Right lobe of liver (tissue), 6 donors: ENCODE measurements around the gene PRICKLE1. TPM values are rescaled to one million over a fixed set of nuclear protein-coding genes. Genes with fewer than 3 reads are reported as not detected.
A peak's percentile ranks its signal among the peaks of the same experiment; 100 is the strongest.

Source experiments
- ATAC-seq, 4 donors: fragments of 200-7000 bp; cut with Tn5 transposase; one replicate each; pipeline ENCODE4 v1.9.1; 2020; ENCODE audit warnings: mild to moderate bottlenecking in 4 of 4, moderate library complexity in 4 of 4
- DNase-seq, 3 donors: peaks; one replicate each; pipeline ENCODE4 v3.0.0-alpha.2; 2020
- H3K27ac ChIP-seq, 3 donors: fragments of 200-600 bp; one replicate each; pipeline ENCODE4 v1.8.0; 2022
- H3K27me3 ChIP-seq, 2 donors: fragments of 200-600 bp; one replicate each; pipeline ENCODE4 v1.8.0; 2022
- H3K36me3 ChIP-seq, 4 donors: fragments of 200-600 bp; sonication (generic) in 1 of 4; one replicate each; pipeline versions ENCODE4 v1.5.1 to v1.8.0; 2017 to 2022; ENCODE audit warnings: control low read depth in 1 of 4
- H3K4me1 ChIP-seq, 4 donors: fragments of 200-600 bp; sonication (generic) in 1 of 4; one replicate each; pipeline versions ENCODE4 v1.5.1 to v1.8.0; 2017 to 2022; ENCODE audit warnings: control low read depth in 1 of 4
- H3K4me3 ChIP-seq, 3 donors: fragments of 200-600 bp; one replicate each; pipeline ENCODE4 v1.8.0; 2022
- H3K9me3 ChIP-seq, 4 donors: fragments of 200-600 bp; sonication (generic) in 1 of 4; one replicate each; pipeline versions ENCODE4 v1.5.1 to v1.8.0; 2017 to 2022; ENCODE audit warnings: control low read depth in 1 of 4
- POLR2A ChIP-seq: fragments of 450-650 bp; IDR thresholded peaks from one replicate; pipeline ENCODE4 v1.6.1; 2017; ENCODE audit warnings: antibody characterized with exemption, mild to moderate bottlenecking
- WGBS: methylation state at CpG from one replicate; pipeline ENCODE4 v1.1.6; 2018; ENCODE audit warnings: low coverage, low lambda C conversion rate; ENCODE audit not compliant: insufficient coverage; ENCODE audit errors: missing lambda C conversion rate; 5-methylcytosine and 5-hydroxymethylcytosine counted together
- intact Hi-C, 2 donors: fragments of 100-400 bp; cut with DNase I; formaldehyde crosslinking; loops; one replicate each; pipeline versions ENCODE4 v1.11.2 to v1.14.1; 2022
- total RNA-seq, 6 experiments: library from RNA; depleted of rRNA in 2 of 6; stranded (reverse); fragments of >200 nt in 2 of 6; fragmentation: NEBNext Ultra II Directional in 3 of 6; extraction: Animal tissue kit (Norgen Biotek cat#: 25700) in 3 of 6; gene quantifications; one replicate each; pipeline versions ENCODE4 v1.1.0 to v1.2.4, GENCODE V29; 2016 to 2023
- TF ChIP-seq, protein P1 (sequence below), 4 donors: fragments of 200-600 bp in 3 of 4; fragments of 450-650 bp in 1 of 4; IDR thresholded peaks; one replicate each; pipeline versions ENCODE4 v1.5.1 to v1.8.0; 2016 to 2022; ENCODE audit warnings: antibody characterized with exemption in 4 of 4, mild to moderate bottlenecking in 2 of 4
- donor health status: DM: no; HTN: yes; CAD: no.
- donor health status: DM: no; HTN: no; CAD: no.
- donor health status: DM: no; HTN: no; CAD: no.
- donor health status: DM: no; HTN: yes; CAD: no.
- donor health status: DM: no; HTN: yes; CAD: no.

Gene PRICKLE1
- total RNA-seq, 6 experiments from 2014 or later, result 0.79 to 2.9 (median 1.1) TPM

DNA sequence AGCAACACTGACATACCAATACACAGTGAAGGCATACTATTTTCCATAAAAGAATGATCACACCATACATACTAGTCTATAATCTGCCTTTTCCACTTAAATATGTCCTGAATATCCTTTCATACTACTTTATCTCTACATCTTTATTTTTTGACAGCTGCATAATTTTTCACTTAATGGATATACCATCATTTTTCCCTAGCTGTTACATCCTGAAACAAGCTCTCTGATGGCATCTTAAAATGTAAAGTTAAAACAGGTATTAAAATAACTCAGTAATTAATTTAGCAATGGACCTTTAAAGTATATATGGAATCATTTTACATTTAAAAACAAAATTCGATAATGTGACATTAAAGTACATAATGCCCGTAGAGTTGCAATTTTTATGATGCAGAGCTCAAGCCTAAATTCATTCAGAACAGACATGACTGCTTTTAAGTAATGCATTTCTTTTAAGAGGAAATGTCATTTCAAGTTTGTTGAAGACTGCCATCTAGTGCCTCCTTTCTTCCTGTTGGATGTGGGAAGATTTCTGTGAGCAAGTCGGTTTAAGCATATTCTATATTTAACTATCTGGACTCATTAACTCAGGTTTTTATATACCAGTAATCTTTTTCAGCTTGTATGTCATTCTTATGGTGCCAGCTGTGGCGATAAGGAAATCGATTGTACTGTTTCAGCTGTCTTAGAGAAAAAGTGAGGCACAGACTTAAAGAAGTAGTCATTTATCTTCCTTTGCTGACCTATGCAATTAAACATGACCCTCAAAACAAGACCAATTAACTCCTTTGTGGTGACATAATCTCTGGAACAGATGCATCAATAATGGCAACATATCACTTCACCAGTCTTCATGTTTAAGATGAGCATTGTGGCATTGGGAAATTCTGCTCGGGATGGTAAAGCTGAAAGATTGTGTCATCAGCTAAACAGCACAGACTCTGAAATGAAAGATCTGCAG is 20.3 kb downstream of the PRICKLE1 start:
- intact Hi-C loops, result no loop called here
- TF ChIP-seq, protein P1, sequence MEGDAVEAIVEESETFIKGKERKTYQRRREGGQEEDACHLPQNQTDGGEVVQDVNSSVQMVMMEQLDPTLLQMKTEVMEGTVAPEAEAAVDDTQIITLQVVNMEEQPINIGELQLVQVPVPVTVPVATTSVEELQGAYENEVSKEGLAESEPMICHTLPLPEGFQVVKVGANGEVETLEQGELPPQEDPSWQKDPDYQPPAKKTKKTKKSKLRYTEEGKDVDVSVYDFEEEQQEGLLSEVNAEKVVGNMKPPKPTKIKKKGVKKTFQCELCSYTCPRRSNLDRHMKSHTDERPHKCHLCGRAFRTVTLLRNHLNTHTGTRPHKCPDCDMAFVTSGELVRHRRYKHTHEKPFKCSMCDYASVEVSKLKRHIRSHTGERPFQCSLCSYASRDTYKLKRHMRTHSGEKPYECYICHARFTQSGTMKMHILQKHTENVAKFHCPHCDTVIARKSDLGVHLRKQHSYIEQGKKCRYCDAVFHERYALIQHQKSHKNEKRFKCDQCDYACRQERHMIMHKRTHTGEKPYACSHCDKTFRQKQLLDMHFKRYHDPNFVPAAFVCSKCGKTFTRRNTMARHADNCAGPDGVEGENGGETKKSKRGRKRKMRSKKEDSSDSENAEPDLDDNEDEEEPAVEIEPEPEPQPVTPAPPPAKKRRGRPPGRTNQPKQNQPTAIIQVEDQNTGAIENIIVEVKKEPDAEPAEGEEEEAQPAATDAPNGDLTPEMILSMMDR (IDR thresholded peaks at IDR 0.05), result peak; percentile 41 to 63 (median 54)
- TF ChIP-seq POLR2A, result no peak
- Histone ChIP-seq H3K36me3 (no peaks in the 10 kb centered on the region), H3K27ac (no peak overlapping the region), H3K9me3 (no peaks in the 10 kb centered on the region), H3K27me3 (no peaks in the 10 kb centered on the region), H3K4me1 (no peaks in the 10 kb centered on the region), H3K4me3 (no peak overlapping the region)
- 8% methylated on average over 6 of the region's 6 CpGs for WGBS
- DNase-seq, result no peak
- peak; percentile 60 to 74 (median 68) for ATAC-seq

DNA sequence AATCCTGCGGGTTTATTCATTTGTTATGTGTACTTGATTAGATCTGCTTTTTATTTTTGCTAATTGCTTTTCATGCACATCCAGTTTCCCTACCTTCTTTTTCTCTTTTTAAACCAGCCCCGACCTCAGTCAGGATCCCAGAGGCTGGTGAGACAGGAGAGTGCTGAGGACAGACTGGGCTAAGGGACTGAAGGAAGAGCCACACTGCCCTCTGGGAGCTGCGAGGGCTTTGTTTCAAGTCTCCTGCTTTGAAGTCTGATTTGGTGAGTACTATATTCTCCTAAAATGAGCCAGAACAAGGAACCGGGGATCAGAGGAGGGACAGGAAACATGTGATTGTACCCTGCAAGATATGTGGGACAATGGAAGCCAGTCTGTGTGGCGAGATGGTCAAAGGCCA is 23.9 kb downstream of the PRICKLE1 start:
- Histone ChIP-seq H3K9me3 (no peaks in the 10 kb centered on the region), H3K27me3 (no peaks in the 10 kb centered on the region), H3K27ac (no peak overlapping the region), H3K4me3 (no peak overlapping the region), H3K36me3 (no peaks in the 10 kb centered on the region), H3K4me1 (no peaks in the 10 kb centered on the region)
- ATAC-seq (peak; percentile 21 to 45 (median 40)), DNase-seq (no peak)
- WGBS, result 29% methylated on average over 5 of the region's 5 CpGs
- TF ChIP-seq POLR2A, result no peak
- TF ChIP-seq, protein P1 (IDR thresholded peaks at IDR 0.05), result no peak
- intact Hi-C loops, result no loop called here

DNA sequence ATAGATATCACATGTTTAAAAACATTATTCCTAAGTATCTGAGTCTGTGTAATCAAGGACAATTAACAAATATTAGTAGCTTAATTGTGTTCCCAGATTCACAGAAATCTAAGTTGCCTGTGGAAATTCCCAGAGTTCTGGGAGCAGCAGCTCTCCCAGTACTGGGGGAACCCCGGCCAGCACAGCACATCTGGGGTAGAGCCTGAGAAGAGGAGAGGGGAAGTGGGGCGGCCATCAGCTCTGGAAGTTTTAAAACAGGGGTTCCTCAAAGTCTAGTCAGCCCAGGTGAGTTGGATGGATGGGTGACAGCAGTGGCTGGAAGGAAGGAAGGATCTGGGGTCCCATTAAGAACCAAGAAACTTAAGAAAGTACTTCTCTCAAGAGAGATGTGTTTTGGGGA is 24.6 kb downstream of the PRICKLE1 start:
- no peak for ATAC-seq
- no peak for DNase-seq
- intact Hi-C loops, result no loop called here

DNA sequence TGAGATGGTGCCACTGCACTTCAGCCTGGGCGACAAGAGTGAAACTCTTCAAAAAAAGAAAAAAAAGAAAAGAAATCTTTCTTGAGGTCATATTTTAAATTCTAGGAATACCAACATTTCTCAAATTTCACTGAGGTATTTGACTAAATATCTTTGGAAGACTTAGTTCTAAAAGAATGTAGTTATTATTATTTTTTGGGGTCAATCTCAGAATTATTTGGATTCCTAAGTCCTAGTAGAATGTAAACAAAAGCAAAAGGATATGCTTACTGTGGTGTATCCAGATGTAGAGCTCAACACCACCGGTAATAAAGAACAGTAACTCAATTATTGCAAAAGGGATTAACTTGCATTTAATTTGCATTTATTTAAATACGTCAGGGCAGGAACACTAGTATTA is 25.0 kb downstream of the PRICKLE1 start:
- Histone ChIP-seq H3K9me3 (no peaks in the 10 kb centered on the region), H3K4me1 (no peaks in the 10 kb centered on the region), H3K4me3 (no peak overlapping the region), H3K36me3 (no peaks in the 10 kb centered on the region), H3K27me3 (no peaks in the 10 kb centered on the region), H3K27ac (no peak overlapping the region)
- ATAC-seq (no peak), DNase-seq (no peak)
- 55% methylated on average over 3 of the region's 3 CpGs for WGBS
- intact Hi-C loops, result no loop called here
- no peak for TF ChIP-seq POLR2A
- TF ChIP-seq, protein P1 (IDR thresholded peaks at IDR 0.05), result no peak

More for the DNA sequence above, 24.6 kb downstream of the PRICKLE1 start:
- no peaks in the 10 kb centered on the region for H3K27me3 ChIP-seq
- no peak overlapping the region for H3K27ac ChIP-seq
- TF ChIP-seq, protein P1 (IDR thresholded peaks at IDR 0.05), result no peak
- TF ChIP-seq POLR2A, result no peak
- H3K36me3 ChIP-seq, result no peaks in the 10 kb centered on the region
- H3K9me3 ChIP-seq, result no peaks in the 10 kb centered on the region
- H3K4me3 ChIP-seq, result no peak overlapping the region
- WGBS, result 48% methylated on average over 2 of the region's 2 CpGs
- no peaks in the 10 kb centered on the region for H3K4me1 ChIP-seq
